GOT3 (cell line): Measurements from ENCODE around the gene TMEM132E.

Experiments
- DNase-seq: peaks from one replicate; lab custom pipeline; 2025; ENCODE audit warnings: mixed read lengths; lab: John Stamatoyannopoulos, UW

TMEM132E gene

GRCh38 chr17:34601416-34601815 is 22.0 kb downstream of the TMEM132E start:
- DNase-seq = no peak

- no peak for DNase-seq
Observed at GRCh38 chr17:34603974-34604373, 24.6 kb downstream of the TMEM132E start.

GRCh38 chr17:34606763-34607162 is 27.4 kb downstream of the TMEM132E start:
- no peak for DNase-seq

GRCh38 chr17:34607917-34608316 is 28.5 kb downstream of the TMEM132E start:
- no peak for DNase-seq

GRCh38 chr17:34609210-34609609 is 29.8 kb downstream of the TMEM132E start:
- no peak for DNase-seq

GRCh38 chr17:34610039-34610438 is 30.7 kb downstream of the TMEM132E start:
- no peak for DNase-seq

- DNase-seq = no peak
Observed at GRCh38 chr17:34610506-34610905, 31.1 kb downstream of the TMEM132E start.

- DNase-seq = no peak
Observed at GRCh38 chr17:34613064-34614019, 34.0 kb downstream of the TMEM132E start.

- DNase-seq = no peak
Observed at GRCh38 chr17:34614698-34615097, 35.3 kb downstream of the TMEM132E start.

- no peak for DNase-seq
Observed at GRCh38 chr17:34615326-34615725, 35.9 kb downstream of the TMEM132E start.

GRCh38 chr17:34616148-34616547 is 36.8 kb downstream of the TMEM132E start:
- DNase-seq = no peak

- no peak for DNase-seq
Observed at GRCh38 chr17:34617398-34617797, 38.0 kb downstream of the TMEM132E start.

- no peak for DNase-seq
Observed at GRCh38 chr17:34619687-34620217, 40.4 kb downstream of the TMEM132E start.

- DNase-seq = no peak
Observed at GRCh38 chr17:34620458-34620857, 41.1 kb downstream of the TMEM132E start.

- DNase-seq = no peak
Observed at GRCh38 chr17:34622862-34623623, 43.7 kb downstream of the TMEM132E start.

GRCh38 chr17:34623856-34624766 is 44.7 kb downstream of the TMEM132E start:
- DNase-seq = no peak

- DNase-seq = no peak
Observed at GRCh38 chr17:34624767-34625383, 45.5 kb downstream of the TMEM132E start.

- no peak for DNase-seq
Observed at GRCh38 chr17:34626121-34626681, 46.8 kb downstream of the TMEM132E start.

- no peak for DNase-seq
Observed at GRCh38 chr17:34628879-34629278, 49.5 kb downstream of the TMEM132E start.

GRCh38 chr17:34633351-34633750 is 54.0 kb downstream of the TMEM132E start:
- no peak for DNase-seq

- no peak for DNase-seq
Observed at GRCh38 chr17:34633760-34634159, 54.4 kb downstream of the TMEM132E start.
